ENCODE data around the gene ARR3. TPM values are rescaled to one million over a fixed set of nuclear protein-coding genes. Genes with fewer than 3 reads are reported as not detected.

The ARR3 gene
- total RNA-seq, 1 donor from 2014 or later, result not detected

GRCh38 chrX:70280573-70280972, 12.4 kb downstream of the ARR3 start:
- no peak overlapping the region for H3K4me3 Mint-ChIP-seq
- no peaks in the 10 kb centered on the region for H3K9me3 Mint-ChIP-seq
- no peak overlapping the region for H3K27ac Mint-ChIP-seq
- no peaks in the 10 kb centered on the region for H3K4me1 Mint-ChIP-seq (ENCODE audit: unreplicated experiment)
- no peak for TF ChIP-seq CTCF (conservative IDR thresholded peaks at IDR 0.05)
- peak; percentile 18 for DNase-seq (ENCODE audit: extremely low spot score, unreplicated experiment)
- no peaks in the 10 kb centered on the region for H3K27me3 Mint-ChIP-seq
- no peaks in the 10 kb centered on the region for H3K36me3 Mint-ChIP-seq

GRCh38 chrX:70281951-70282350, 13.8 kb downstream of the ARR3 start, which contains the start of gene RAB41:
Gene RAB41 (plus strand): TSS chrX:70282172. CDS start chrX:70282218, 46 bp downstream.
- Mint-ChIP-seq H3K36me3 (peaks cover 3% of the 10 kb centered on the region), H3K9me3 (no peaks in the 10 kb centered on the region), H3K27me3 (no peaks in the 10 kb centered on the region)

GRCh38 chrX:70289168-70289792, 21.1 kb downstream of the ARR3 start:
- DNase-seq (ENCODE audit: extremely low spot score, unreplicated experiment), result no peak
- Mint-ChIP-seq H3K4me1 (ENCODE audit: unreplicated experiment) (no peaks in the 10 kb centered on the region), H3K9me3 (no peaks in the 10 kb centered on the region), H3K36me3 (peaks cover 3% of the 10 kb centered on the region), H3K27me3 (no peaks in the 10 kb centered on the region), H3K27ac (peak overlapping the region; percentile 72), H3K4me3 (peak overlapping the region; percentile 93)
- no peak for TF ChIP-seq CTCF (conservative IDR thresholded peaks at IDR 0.05)

More at GRCh38 chrX:70281951-70282350, 13.8 kb downstream of the ARR3 start, which contains the start of gene RAB41:
- TF ChIP-seq CTCF (conservative IDR thresholded peaks at IDR 0.05), result no peak
- Mint-ChIP-seq H3K4me1 (ENCODE audit: unreplicated experiment) (no peaks in the 10 kb centered on the region), H3K27ac (no peak within 1 kb of the TSS), H3K4me3 (no peak within 1 kb of the TSS)
- peak; percentile 56 for DNase-seq (ENCODE audit: extremely low spot score, unreplicated experiment)

GRCh38 chrX:70289793-70290770, 21.9 kb downstream of the ARR3 start, which contains the start of the genes KIF4A and PDZD11:
Gene KIF4A (plus strand): TSS chrX:70290104. CDS start chrX:70290459, 355 bp downstream.
Gene PDZD11 (minus strand): TSS chrX:70289927. CDS start chrX:70289341, 586 bp downstream.
- Mint-ChIP-seq H3K27ac (peak within 1 kb of the TSS; percentile 72), H3K4me1 (ENCODE audit: unreplicated experiment) (no peaks in the 10 kb centered on the region), H3K27me3 (no peaks in the 10 kb centered on the region), H3K4me3 (peak within 1 kb of the TSS; percentile 93), H3K36me3 (peaks cover 3% of the 10 kb centered on the region), H3K9me3 (no peaks in the 10 kb centered on the region)
- DNase-seq (ENCODE audit: extremely low spot score, unreplicated experiment), result peak; percentile 85
- TF ChIP-seq CTCF (conservative IDR thresholded peaks at IDR 0.05), result no peak

- H3K27me3 Mint-ChIP-seq, result no peaks in the 10 kb centered on the region
- H3K36me3 Mint-ChIP-seq, result no peaks in the 10 kb centered on the region
- H3K27ac Mint-ChIP-seq, result no peak overlapping the region
- no peaks in the 10 kb centered on the region for H3K9me3 Mint-ChIP-seq
- no peaks in the 10 kb centered on the region for H3K4me1 Mint-ChIP-seq (ENCODE audit: unreplicated experiment)
- no peak for TF ChIP-seq CTCF (conservative IDR thresholded peaks at IDR 0.05)
- H3K4me3 Mint-ChIP-seq, result peak overlapping the region; percentile 38
- no peak for DNase-seq (ENCODE audit: extremely low spot score, unreplicated experiment)
These were observed 24.7 kb downstream of the ARR3 start for GRCh38 chrX:70292788-70293187.
